NT2/D1 (cell line): ENCODE results near the gene MICALL2.

Experiments used
- DNase-seq: peaks from one replicate; pipeline ENCODE4 v3.0.0-alpha.2; 2011; ENCODE audit warnings: low read depth, low spot score
- H3K27me3 ChIP-seq: 2 replicates; pipeline ENCODE4 v1.6.0; 2011; ENCODE audit warnings: mild to moderate bottlenecking; ENCODE audit not compliant: insufficient read length, insufficient read depth
- H3K36me3 ChIP-seq: 2 replicates; pipeline ENCODE4 v1.6.1; 2011; ENCODE audit warnings: mild to moderate bottlenecking, low read length, mixed read lengths; ENCODE audit not compliant: insufficient read depth, insufficient read length
- H3K4me1 ChIP-seq: 2 replicates; pipeline ENCODE4 v1.5.1; 2011; ENCODE audit not compliant: insufficient read depth, insufficient read length
- H3K4me3 ChIP-seq: 2 replicates; pipeline ENCODE4 v1.5.1; 2011; ENCODE audit warnings: low read depth; ENCODE audit not compliant: insufficient read length
- H3K9ac ChIP-seq: 2 replicates; pipeline ENCODE4 v1.6.0; 2011; ENCODE audit warnings: low read depth; ENCODE audit not compliant: insufficient read length
- H3K9me3 ChIP-seq: 2 replicates; pipeline ENCODE4 v1.5.1; 2011; ENCODE audit warnings: mild to moderate bottlenecking, low read length; ENCODE audit not compliant: insufficient read depth
- SUZ12 ChIP-seq: IDR thresholded peaks from 2 replicates; pipeline ENCODE4 v1.6.1; 2011; ENCODE audit not compliant: insufficient read length, insufficient read depth; ENCODE audit errors: extremely low read depth
- YY1 ChIP-seq: IDR thresholded peaks from 2 replicates; pipeline ENCODE4 v1.6.1; 2011; ENCODE audit not compliant: insufficient read length, insufficient read depth
- ZNF274 ChIP-seq: IDR thresholded peaks from 2 replicates; pipeline ENCODE4 v1.6.1; 2011; ENCODE audit warnings: mild to moderate bottlenecking, low read depth, low read length

Gene MICALL2

DNA sequence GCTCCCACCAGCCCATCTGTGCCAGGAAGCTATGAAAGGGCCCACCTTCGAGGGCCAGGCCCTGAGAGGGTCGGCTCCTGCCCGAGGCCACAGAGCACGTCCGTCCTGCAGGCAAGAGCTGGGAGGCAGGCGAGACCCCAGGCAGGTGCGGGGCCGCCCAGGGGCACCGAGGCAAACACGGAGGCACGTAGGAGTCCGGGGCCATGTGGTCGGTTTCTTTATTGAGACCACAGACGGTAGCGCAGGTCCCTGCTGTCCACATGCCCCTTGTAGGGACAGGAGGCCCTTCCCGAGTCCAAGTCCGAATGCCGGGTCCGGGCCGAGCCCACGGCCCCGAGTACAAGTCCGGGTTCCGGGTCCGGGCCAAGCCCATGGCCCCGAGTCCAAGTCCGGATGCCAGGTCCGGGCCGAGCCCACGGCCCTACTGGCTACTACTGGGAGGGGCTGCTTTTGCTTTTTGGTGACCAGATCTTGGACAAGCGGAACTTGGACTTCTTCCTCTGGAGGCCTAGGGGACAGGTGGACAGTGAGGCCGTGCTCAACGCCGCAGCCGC, 25.0 kb downstream of the MICALL2 start:
- Histone ChIP-seq H3K27me3 (no peaks in the 10 kb centered on the region), H3K36me3 (peaks cover 29% of the 10 kb centered on the region), H3K9ac (no peak overlapping the region), H3K4me1 (peaks cover 21% of the 10 kb centered on the region), H3K9me3 (no peaks in the 10 kb centered on the region), H3K4me3 (no peak overlapping the region)
- TF ChIP-seq YY1: no peak
- no peak for TF ChIP-seq SUZ12
- TF ChIP-seq ZNF274: no peak
- no peak for DNase-seq

- H3K36me3 ChIP-seq: peaks cover 23% of the 10 kb centered on the region
- H3K27me3 ChIP-seq: no peaks in the 10 kb centered on the region
- no peaks in the 10 kb centered on the region for H3K9me3 ChIP-seq
- no peak overlapping the region for H3K4me3 ChIP-seq
- H3K4me1 ChIP-seq: peaks cover 27% of the 10 kb centered on the region
- peak overlapping the region; percentile 38 for H3K9ac ChIP-seq
- DNase-seq: no peak
- TF ChIP-seq YY1 (no peak), ZNF274 (no peak), SUZ12 (no peak)
Observed at GRCh38 chr7:1433128-1433920, 25.9 kb downstream of the MICALL2 start.

DNA sequence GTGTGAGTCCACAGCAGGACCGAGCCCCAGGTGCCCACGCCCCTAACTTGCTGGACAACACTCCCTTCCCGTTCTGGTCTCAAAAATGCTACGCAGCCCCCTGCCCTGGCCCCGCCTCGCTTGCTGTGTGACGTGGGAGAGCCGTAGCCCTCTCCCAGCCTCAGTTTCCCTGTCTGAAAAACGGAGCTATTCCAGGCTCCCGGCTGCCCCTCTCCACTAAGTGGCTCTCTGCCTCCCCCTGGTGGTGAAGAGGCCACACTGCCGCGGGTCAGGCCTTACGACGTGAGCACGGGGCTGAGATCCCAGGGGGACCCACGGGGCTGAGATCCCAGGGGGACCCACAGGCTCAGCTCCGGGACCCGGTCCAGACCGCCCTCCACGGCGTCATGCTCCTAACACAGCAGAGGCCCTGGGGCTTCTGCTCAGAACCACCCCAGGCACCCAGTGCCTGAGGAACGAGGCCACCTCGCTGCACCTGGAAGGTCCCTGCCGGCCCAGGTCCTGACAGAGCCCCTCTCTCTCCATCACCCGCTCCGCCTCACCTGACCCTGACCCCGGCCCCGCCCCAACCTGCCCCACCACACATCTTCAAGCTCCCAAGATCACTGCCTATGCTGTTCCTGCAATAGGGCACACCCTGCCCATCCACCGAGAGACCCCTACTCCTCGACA, 26.7 kb downstream of the MICALL2 start:
- Histone ChIP-seq H3K36me3 (peaks cover 15% of the 10 kb centered on the region), H3K27me3 (no peaks in the 10 kb centered on the region), H3K4me1 (peaks cover 23% of the 10 kb centered on the region), H3K9ac (peak overlapping the region; percentile 70), H3K4me3 (no peak overlapping the region), H3K9me3 (no peaks in the 10 kb centered on the region)
- no peak for TF ChIP-seq YY1
- TF ChIP-seq SUZ12: no peak
- no peak for TF ChIP-seq ZNF274
- peak; percentile 63 for DNase-seq

GRCh38 chr7:1431634-1432380, 27.5 kb downstream of the MICALL2 start:
- Histone ChIP-seq H3K36me3 (peaks cover 8% of the 10 kb centered on the region), H3K9ac (no peak overlapping the region), H3K27me3 (no peaks in the 10 kb centered on the region), H3K4me3 (no peak overlapping the region), H3K9me3 (no peaks in the 10 kb centered on the region), H3K4me1 (peaks cover 23% of the 10 kb centered on the region)
- TF ChIP-seq YY1: no peak
- TF ChIP-seq SUZ12: no peak
- TF ChIP-seq ZNF274: no peak
- no peak for DNase-seq

- Histone ChIP-seq H3K4me1 (peaks cover 23% of the 10 kb centered on the region), H3K9ac (peak overlapping the region; percentile 32), H3K36me3 (peaks cover 4% of the 10 kb centered on the region), H3K4me3 (no peak overlapping the region), H3K9me3 (no peaks in the 10 kb centered on the region), H3K27me3 (no peaks in the 10 kb centered on the region)
- no peak for DNase-seq
- TF ChIP-seq SUZ12 (no peak), YY1 (no peak)
Observed at GRCh38 chr7:1431226-1431625, 28.0 kb downstream of the MICALL2 start.

- no peaks in the 10 kb centered on the region for H3K9me3 ChIP-seq
- TF ChIP-seq SUZ12: no peak
- TF ChIP-seq YY1: no peak
- no peak for TF ChIP-seq ZNF274
- peaks cover 23% of the 10 kb centered on the region for H3K4me1 ChIP-seq
- no peak for DNase-seq
- no peak overlapping the region for H3K9ac ChIP-seq
- H3K4me3 ChIP-seq: no peak overlapping the region
- H3K27me3 ChIP-seq: no peaks in the 10 kb centered on the region
- H3K36me3 ChIP-seq: peaks cover 2% of the 10 kb centered on the region
Observed at GRCh38 chr7:1430056-1430845, 29.0 kb downstream of the MICALL2 start.
